NCI-H1694 (cell line): ENCODE data around the gene ADGRV1.
"Not testable (repeated sequence)": the region's sequence is repeated elsewhere in the genome, so short reads cannot be mapped to it uniquely, and the experiment has no call there.

ENCODE experiments used
- DNase-seq: peaks from one replicate; lab custom pipeline; 2025; lab: John Stamatoyannopoulos, UW

ADGRV1 gene

DNA sequence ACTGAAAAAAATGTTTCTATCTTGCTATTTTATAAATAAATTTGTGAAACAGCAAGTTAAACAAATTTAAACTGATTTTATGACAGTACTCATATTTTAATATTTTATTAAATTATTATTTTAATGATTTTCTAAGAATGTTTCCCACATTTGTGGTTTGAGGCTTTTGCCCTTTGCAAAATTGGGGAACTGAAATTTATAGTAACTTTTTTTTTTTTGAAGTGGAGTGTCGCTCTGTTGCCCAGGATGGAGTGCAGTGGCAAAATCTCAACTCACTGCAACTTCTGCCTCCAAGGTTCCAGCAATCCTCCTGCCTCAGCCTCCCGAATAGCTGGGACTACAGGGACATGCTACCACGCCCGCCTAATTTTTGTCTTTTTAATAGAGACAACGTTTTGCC lies 7.2 kb upstream of the ADGRV1 start:
- no peak for DNase-seq

DNA sequence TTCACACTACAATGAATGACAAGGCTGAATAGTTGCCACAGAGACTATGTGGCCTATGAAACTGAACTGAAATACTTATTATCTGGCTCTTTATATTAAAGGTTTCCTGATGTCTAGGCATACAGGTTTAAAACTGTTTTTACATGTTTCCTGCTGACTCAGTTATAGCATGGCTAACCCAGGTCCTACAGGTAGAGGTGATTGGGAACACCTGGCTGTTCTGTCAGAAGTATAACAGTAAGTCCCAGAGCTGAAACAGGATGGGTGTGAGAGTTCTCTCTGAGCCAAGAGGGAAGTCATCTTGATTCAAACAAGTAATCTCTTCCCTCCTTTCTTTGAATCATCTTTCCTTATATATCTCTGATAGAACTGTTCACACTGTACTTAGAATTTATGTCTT lies 4.9 kb upstream of the ADGRV1 start:
- DNase-seq, result no peak

DNA sequence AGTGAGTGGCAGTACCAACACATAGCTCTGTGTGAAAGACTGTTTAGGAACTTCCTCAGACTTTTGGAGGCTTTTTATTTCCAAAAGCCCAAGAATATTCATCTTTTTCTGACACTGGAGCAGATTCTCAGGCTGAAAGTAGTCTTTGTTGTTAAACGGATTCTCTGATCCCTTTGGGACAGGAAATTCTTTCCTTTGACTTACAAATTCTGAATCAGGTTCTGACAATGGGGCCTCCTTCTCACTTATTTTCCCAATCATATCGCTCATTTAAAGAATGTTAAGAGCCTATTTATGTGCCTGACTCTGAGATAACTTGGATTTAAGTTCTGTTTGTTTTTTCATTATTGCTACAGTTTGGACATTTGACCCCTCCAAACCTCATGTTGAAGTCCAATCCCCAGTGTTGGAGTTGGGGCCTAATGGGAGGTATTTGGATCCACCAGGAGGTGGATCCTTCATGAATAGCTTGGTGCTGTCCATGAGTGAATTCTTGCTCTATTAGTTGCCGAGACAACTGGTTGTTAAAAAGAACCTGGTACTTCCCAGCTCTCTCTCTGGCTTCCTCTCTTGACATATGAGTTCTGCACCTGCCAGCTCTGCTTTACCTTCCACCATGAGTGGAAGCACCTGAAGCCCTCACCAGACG lies 4.1 kb upstream of the ADGRV1 start:
- DNase-seq, result no peak

DNA sequence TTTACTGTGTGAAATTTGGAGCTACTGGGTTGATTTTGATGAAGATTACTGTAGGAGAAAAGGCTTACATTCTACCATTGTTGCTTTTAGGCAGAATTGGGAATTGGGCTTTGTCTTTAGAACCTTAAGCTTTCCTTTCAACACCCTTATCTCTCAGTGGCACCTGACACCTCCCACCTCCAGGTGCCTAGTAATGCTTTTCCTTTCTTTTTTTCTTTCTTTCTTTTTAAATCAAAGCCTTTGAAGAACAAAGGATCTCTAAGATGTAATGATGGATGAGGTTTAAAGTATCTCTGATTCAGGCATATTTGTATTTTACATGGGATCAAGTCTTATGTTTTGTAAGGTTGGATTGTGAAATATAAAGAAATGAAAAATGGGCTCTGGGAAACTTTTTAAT lies 2.9 kb upstream of the ADGRV1 start:
- DNase-seq, result no peak

DNA sequence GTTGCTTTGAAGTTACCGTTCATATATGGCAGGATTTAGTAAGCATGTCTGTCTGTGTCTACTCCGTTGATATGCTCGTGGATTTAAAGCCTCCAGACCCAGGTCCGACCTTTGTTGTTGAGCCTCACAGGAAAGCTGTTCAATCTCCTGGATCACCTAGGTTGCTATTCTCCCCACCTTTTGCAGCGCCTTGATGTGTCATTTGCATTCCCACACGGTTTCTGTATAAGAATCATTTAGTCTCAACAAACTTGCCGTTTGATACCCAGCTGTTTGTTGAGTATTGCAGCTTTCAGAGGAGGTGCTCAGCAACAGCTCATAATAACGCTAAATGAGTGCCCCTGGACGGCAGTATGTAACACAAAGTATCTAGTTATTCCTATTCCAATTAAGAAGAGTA lies 1.2 kb upstream of the ADGRV1 start:
- DNase-seq, result no peak

DNA sequence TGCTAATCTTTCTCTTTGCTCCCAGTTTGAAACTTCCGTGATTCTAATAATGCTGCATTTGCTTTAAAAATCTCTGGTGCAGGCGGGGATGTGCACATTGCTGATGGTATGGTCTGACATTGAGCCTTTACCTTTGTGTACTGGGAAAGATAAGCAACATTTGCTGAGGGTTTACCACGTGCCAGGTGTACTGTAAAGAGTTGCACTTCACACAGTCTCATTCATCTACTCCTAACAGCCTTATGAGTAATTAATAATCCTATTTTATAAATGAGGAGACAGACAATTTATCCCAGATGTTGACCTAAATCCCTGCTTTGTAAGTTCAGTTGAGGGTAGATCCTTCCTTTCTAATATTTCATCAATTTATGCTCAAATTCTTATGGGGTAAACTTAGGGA lies 726 bp upstream of the ADGRV1 start:
- no peak for DNase-seq

DNA sequence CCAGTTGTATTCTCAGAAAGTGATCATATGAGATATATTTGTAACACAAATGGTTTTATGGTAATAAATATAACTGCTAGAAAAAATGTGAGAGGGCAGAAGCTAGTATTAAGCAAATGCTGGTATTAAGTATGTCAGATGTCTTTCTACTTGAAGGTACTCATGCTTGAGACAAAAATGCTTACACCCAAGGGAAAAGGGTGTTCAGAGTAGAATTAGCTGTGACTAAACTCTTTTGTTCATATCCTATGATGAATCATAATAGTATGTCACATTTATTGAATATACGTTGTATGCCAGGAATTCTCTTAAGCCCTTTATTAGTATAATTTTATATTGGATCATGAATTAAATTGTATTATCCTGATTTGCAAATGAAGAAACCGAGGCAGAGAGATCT lies 2.2 kb downstream of the ADGRV1 start:
- no peak for DNase-seq

DNA sequence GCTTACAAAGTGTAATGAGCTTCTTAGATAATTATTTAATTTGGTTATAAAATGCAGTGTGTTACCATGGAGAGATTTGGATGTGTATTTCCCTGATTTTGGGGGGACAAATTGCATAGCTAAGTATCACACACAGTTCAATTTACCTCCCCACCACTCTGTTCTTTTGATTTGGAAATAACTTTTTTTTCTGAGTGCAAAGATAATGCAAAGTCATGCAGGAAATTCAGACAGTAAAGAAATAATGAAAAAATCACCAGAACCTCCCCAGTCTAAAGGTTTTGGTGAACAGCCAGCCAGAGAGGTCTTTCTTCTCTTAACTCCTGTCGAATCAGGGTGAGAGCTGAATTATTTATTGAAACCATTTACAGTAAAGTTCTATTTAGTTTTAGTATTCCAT lies 3.2 kb downstream of the ADGRV1 start:
- no peak for DNase-seq

DNA sequence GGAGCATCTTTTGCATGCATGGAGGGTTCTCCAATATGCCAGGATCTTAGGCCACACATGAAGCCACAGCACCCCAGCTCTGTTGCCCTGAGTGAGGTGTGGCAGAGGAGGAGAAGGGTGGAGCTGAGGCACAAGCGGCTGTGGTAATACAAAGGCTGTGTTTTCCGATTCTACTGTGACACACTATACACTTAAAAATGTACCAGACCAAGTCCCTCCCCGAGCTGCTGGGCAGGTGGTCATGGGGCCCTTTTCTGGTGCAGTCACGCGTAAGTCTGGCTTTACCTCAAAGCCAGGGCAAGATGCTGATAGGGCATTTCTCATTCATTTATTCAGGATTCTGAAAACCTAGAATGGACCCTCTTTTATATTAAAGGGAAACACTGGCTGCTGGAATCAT lies 3.7 kb downstream of the ADGRV1 start:
- DNase-seq, result no peak

DNA sequence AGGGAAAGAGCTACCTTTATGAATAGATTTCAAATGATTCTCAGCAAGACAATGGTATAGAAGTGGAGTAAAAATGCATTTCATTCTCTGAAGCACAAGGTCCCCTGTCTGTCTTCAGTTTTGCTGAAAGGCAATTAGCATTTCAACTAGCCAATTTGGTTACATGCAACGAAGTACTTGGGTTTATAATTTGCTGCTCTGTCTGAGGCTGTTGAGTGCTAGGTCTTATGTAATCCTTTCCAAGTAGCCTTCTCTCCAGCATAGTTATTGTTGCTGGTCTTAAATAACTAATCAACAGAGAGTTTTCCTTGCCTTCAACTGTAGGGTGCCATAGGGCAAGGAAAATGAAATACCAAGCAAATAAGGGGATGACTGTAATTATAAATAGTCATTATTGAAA lies 4.5 kb downstream of the ADGRV1 start:
- DNase-seq, result no peak

DNA sequence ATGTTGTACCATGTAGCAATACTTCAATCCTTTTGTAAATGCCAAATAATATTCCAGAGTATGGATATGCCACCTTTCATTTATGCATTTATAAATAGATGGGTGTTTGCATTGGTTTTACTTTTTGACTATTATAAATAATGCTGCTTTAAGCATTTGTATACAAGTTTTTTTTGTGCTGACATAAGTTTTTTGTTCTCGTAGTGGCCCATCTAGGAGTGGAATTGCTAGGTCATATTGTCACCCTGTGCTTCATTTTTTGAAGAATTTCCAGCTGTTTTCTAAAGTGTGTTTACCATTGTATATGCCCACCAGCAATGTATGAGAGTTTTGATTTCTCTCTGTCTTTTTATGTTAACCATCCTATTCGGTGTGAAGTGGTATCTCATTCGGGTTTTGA lies 6.9 kb downstream of the ADGRV1 start:
- no peak for DNase-seq

DNA sequence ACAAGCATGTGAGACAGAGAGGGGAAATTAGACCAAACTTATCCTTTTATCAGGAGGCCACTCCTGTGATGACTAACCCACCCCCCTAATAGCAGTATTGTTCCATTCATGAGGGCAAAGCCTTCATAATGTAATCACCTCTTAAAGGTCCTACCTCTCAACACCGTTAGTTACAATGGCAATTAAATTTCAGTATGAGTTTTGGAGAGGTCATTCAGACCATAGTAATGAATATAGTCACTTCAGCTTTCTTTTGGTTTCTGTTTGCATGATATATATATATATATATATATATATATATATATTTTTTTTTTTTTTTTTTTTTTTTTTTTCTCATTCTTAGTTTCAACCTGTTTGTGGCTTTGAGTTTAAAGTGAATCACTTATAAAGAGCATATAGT lies 10.5 kb downstream of the ADGRV1 start:
- no peak for DNase-seq

DNA sequence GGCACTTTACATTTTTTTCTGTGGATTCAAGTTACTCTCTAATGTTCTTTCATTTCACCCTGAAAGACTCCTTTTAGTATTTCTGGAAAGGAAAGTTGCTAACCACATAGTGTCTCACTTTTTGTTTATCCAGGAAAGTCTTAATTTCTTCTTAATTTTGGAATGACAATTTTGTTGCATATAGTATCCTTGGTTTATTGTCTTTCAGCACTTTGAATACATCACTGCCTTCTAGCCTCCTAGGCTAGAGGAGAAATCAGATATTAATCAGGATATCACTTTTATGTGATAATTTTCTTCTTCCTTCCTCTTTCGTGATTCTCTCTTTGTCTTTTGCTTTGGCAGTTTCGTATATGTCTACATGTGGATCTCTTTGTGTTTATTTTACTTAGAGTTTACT lies 11.4 kb downstream of the ADGRV1 start:
- no peak for DNase-seq

DNA sequence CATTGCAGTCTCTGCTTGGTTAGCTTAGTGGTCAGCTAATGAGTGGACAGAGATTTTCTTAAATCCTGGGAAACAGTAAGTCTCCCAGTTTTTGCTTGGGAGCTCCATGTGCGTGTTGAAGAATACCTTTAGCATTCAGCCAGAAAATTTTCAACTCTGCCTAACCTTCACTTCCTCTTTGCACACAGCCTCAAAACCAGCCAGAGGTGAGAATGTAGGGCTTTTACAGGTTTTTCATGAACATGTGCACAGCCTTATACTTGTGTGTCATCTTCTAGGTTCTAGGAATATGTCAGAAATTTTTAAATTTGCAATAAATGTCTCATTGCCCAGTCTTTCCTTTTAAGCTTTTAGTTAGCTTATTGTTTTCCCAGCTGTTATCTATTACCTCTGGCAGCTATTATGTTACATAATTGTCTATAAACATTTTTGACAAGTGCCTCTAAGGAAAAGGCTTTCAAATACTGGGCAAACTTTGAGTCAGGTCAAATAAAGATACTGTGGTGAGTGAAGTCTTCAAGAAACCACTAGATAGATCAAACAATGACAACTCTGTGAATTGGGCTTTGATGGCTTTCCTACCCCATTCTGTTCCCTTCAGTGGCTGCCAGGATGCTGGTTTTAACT lies 12.7 kb downstream of the ADGRV1 start:
- no peak for DNase-seq

DNA sequence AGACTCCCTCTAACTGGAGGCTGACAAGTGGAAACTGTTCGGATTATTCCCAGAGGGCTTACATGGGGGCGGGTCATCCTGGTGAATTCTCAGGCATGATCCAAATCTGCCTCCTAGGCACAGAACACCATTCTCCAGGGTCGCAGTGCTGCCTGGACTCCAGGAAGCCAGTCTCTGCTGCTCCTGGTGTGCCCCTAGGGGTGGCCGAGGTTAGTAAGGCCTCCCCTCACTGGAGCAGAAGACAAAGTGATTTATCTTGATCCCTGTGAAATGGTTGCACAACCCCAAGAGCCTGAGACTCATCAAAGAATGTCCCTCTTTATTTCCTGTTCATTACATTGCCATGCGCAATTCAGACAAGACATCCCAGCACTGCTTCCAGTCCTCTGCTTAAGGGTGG lies 17.1 kb downstream of the ADGRV1 start:
- no peak for DNase-seq

DNA sequence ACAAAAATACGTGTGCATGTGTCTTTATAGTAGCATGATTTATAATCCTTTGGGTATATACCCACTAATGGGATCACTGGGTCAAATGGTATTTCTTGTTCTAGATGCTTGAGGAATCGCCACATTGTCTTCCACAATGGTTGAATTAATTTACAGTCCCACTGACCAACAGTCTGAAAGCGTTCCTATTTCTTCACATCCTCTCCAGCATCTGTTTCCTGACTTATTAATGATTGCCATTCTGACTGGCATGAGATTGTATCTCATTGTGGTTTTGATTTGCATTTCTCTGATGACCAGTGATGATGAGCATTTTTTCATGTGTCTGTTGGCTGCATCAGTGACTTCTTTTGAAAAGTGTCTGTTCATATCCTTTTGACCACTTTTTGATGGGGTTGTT lies 18.0 kb downstream of the ADGRV1 start:
- DNase-seq, result not testable (repeated sequence)

DNA sequence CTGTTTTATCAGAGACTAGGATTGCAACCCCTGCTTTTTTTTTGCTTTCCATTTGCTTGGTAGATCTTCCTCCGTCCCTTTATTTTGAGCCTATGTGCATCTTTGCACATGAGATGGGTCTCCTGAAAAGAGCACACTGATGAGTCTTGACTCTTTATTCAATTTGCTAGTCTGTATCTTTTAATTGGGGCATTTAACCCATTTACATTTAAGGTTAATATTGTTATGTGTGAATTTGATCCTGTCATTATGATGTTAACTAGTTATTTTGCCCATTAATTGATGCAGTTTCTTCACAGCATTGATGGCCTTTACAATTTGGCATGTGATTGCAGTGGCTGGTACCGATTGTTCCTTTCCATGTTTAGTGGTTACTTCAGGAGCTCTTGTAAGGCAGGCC lies 21.3 kb downstream of the ADGRV1 start:
- not testable (repeated sequence) for DNase-seq

DNA sequence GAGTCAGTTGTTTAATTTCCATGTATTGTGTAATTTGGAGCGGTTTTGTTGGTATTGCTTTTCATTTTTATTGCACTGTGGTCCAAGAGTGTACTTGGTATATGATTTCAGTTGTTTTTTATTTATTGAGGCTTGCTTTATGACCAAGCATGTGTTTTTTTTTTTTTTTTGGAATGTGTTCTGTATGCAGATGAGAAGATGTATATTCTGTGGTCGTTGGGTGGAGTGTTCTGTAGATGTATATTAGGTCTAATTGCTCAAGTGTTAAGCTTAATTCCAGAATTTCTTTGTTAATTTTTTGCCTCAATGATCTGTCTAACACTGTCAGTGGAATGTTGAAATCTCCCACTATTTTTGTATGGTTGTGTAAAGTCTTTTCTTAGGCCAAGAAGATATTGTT lies 23.4 kb downstream of the ADGRV1 start:
- DNase-seq, result no peak

DNA sequence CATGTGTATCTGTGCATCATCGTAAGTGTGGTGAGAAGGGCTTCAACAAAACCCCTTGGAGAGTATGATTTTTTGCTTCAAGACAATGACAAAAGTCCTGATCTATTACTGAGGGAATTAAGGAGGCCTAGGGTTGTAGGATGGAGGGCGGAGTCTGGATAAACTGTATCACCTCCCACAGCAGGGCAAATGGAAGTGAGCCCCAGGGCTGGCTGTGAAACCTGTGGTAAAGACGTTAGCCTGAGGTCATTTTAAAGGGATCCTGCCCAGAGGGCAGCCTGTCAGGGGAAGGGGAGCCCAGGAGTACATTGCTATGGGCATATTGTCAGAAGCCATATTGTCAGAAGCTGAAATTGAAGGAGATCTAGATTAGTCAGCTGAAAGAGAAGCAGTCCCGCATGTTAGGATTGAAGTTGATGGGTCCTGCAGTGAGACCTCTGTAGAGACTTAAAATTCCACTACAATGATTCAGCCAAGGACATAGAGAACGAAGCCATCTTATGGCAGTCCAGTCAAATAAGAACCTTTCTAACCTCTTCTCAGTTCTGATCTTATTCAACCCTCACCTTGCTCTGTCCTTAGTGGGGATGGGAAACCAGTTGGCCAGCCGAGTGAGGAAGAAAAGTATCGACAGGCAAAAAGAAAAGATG lies 26.9 kb downstream of the ADGRV1 start:
- no peak for DNase-seq

DNA sequence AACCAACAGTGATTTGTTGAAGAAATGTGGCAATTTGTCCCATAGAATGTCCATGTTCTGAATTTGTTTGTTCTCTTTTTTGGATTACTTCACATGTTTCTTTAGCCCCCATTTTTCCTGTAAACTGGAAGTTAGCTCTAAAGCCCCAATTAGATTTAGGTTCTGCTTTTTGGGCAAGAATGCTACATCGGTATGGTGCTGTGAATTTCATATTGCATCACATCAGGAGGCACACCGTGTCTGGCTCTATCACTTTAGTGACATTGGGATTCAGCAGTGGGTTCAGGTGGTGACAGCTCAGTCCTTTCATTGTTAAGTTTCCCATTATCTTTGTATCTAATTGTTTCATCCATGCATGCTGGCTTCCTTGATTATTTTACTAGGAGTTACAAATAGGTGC lies 27.9 kb downstream of the ADGRV1 start:
- DNase-seq, result no peak

DNA sequence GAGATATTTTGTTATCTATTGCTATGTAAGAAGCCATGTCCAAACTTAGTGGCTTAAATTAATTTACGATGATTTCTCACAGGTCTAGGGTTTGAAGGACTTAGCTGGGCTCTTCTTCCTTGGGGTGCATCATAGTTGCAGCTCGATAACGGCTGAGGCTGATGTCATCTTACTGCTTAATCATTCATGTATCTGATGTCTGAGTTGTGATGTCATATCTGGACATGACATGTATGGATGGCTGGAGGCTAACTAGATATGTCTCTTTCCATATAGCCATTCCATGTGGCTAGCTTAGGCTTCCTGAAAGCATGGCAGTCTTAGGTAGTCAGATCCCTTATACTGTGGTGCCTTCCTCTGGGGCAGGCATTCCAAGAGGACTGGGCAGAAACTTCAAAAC lies 31.6 kb downstream of the ADGRV1 start:
- no peak for DNase-seq

DNA sequence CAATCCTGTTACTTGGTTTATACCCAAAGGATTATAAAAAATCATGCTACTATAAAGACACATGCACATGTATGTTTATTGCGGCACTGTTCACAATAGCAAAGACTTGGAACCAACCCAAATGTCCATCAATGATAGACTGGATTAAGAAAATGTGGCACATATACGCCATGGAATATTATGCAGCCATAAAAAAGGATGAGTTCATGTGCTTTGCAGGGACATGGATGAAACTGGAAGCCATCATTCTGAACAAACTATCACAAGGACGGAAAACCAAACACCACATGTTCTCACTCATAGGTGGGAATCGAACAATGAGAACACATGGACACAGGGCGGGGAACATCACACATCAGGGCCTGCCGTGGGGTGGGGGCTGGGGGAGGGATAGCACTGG lies 34.5 kb downstream of the ADGRV1 start:
- DNase-seq, result not testable (repeated sequence)

DNA sequence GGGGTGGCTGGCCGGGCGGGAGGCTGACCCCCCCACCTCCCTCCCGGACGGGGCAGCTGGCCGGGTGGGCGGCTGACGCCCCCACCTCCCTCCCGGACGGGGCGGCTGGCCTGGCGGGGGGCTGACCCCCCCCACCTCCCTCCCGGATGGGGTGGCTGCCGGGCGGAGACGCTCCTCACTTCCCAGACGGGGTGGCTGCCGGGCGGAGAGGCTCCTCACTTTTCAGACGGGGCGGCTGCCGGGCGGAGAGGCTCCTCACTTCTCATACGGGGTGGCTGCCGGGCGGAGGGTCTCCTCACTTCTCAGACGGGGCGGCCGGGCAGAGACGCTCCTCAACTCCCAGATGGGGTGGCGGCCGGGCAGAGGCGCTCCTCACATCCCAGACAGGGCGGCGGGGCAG lies 37.2 kb downstream of the ADGRV1 start:
- not testable (repeated sequence) for DNase-seq

DNA sequence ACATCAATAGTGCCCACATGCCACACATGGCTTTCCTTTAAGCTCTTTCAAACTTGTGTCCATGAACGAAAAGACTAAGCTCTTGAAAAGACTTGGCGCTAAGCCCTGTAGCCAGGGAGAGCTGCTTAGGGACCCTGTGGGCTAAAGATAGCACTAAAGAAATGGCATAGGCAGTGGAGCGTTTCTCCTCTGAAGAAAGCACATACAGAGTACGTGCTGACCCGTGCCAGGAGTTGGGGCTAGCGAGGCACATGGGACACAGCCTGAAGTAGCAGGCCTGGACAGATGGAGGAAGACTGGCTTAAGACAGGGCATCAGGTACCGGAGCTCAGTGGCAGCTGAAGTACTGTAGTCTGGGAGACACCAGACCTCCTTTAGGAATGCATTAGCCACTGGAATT lies 39.7 kb downstream of the ADGRV1 start:
- no peak for DNase-seq
